GM12878 (cell line): ENCODE data around the gene HERC4. TPM values are rescaled to one million over a fixed set of nuclear protein-coding genes. Genes with fewer than 3 reads are reported as not detected.

ENCODE experiments used
- ATAC-seq: fragments of 200-7000 bp; cut with Tn5 transposase; 3 replicates; pipeline ENCODE4 v1.9.1; 2020; ENCODE audit warnings: mild to moderate bottlenecking, moderate library complexity
- BruUV-seq: library from RNA; stranded (reverse); fragments of 400-500 nt; replicated peaks from 2 replicates; lab custom pipeline; 2021; lab: Mats Ljungman, UMichigan
- CTCF ChIA-PET: fragments of 300-600 bp; sonication (Branson Sonifier 250); formaldehyde crosslinking; extraction: SDS; loops from one replicate; lab custom pipeline; 2021; ENCODE audit warnings: inconsistent platforms; lab: Yijun Ruan, JAX
- POLR2A ChIA-PET: fragments of 350-600 bp; formaldehyde crosslinking; extraction: SDS; loops from one replicate; lab custom pipeline; 2021; ENCODE audit warnings: inconsistent platforms; lab: Charles Lee
- RAD21 ChIA-PET: fragments of 300-600 bp; sonication (Branson Sonifier 250); formaldehyde crosslinking; loops from one replicate; lab custom pipeline; 2023; ENCODE audit warnings: antibody characterized with exemption; ENCODE audit not compliant: unreplicated experiment; lab: Charles Lee
- SMC1A ChIA-PET: fragments of 300-600 bp; sonication (Branson Sonifier 250); formaldehyde crosslinking; loops from one replicate; lab custom pipeline; 2023; ENCODE audit not compliant: unreplicated experiment, uncharacterized antibody; lab: Charles Lee
- DNase-seq: peaks from one replicate; pipeline ENCODE4 v3.0.0-alpha.2; 2011; ENCODE audit warnings: low read depth, low spot score
- FAIRE-seq: peaks from 3 replicates; lab custom pipeline; 2011; peaks lifted over from hg19 to GRCh38; lab: Jason Lieb, UNC
- H2AFZ ChIP-seq: 2 replicates; pipeline ENCODE4 v1.6.0; 2011; ENCODE audit warnings: low read depth, low read length, control low read depth; ENCODE audit not compliant: control insufficient read depth
- H3K27ac ChIP-seq: 2 replicates; pipeline ENCODE4 v1.5.1; 2011; ENCODE audit warnings: control low read depth; ENCODE audit not compliant: control insufficient read depth, insufficient read depth
- H3K27me3 ChIP-seq, 2 experiments: replicated peaks in 1 of 2; 2 replicates each; pipeline versions ENCODE4 v1.6.0 to v1.6.1; 2011; ENCODE audit warnings: low read length in 1 of 2; ENCODE audit not compliant: control insufficient read depth in 2 of 2, insufficient read depth in 2 of 2
- H3K36me3 ChIP-seq, 2 experiments: 2 replicates each; pipeline ENCODE4 v1.5.1; 2011; ENCODE audit warnings: low read length in 1 of 2; ENCODE audit not compliant: control insufficient read depth in 2 of 2, insufficient read depth in 2 of 2
- H3K4me1 ChIP-seq: 2 replicates; pipeline ENCODE4 v1.6.1; 2011; ENCODE audit warnings: mild to moderate bottlenecking, low read length, moderate library complexity, mixed read lengths; ENCODE audit not compliant: control insufficient read depth, insufficient read depth
- H3K4me2 ChIP-seq: 2 replicates; pipeline ENCODE4 v1.6.0; 2011; ENCODE audit warnings: control low read depth; ENCODE audit not compliant: control insufficient read depth, insufficient read depth
- H3K4me3 ChIP-seq: fragments of 200-600 bp; sonication (generic); 2 replicates; pipeline ENCODE4 v1.5.1; 2016
- H3K79me2 ChIP-seq: 2 replicates; pipeline ENCODE4 v1.6.0; 2011; ENCODE audit warnings: low read length; ENCODE audit not compliant: control insufficient read depth, insufficient read depth
- H3K9ac ChIP-seq: 2 replicates; pipeline ENCODE4 v1.8.0; 2011; ENCODE audit warnings: low read length, control low read depth, mixed read lengths; ENCODE audit not compliant: control insufficient read depth, insufficient read depth
- H3K9me3 ChIP-seq: replicated peaks from 3 replicates; pipeline ENCODE4 v1.5.1; 2011; ENCODE audit warnings: mild to moderate bottlenecking, low read length; ENCODE audit not compliant: control insufficient read depth, insufficient read depth
- H4K20me1 ChIP-seq: 2 replicates; pipeline ENCODE4 v1.6.0; 2011; ENCODE audit not compliant: control insufficient read depth, insufficient read depth
- CHD2 ChIP-seq: IDR thresholded peaks from 2 replicates; pipeline ENCODE4 v1.6.1; 2011; ENCODE audit warnings: low read depth, low read length, improper control_type of control experiment, borderline replicate concordance
- POLR2A ChIP-seq: IDR thresholded peaks from 2 replicates; pipeline ENCODE4 v1.6.1; 2011; ENCODE audit warnings: low read depth, mild to moderate bottlenecking, low read length
- RCOR1 ChIP-seq: conservative IDR thresholded peaks from 2 replicates; pipeline ENCODE4 v1.6.1; 2012; ENCODE audit warnings: low read depth, low read length, improper control_type of control experiment
- SP1 ChIP-seq: IDR thresholded peaks from one replicate; pipeline ENCODE4 v1.6.1; 2011; ENCODE audit warnings: low read depth, low read length
- SUPT20H ChIP-seq: IDR thresholded peaks from 2 replicates; pipeline ENCODE4 v1.6.1; 2011; ENCODE audit warnings: low read depth, mild to moderate bottlenecking, low read length, moderate library complexity, borderline replicate concordance; ENCODE audit not compliant: control insufficient read depth
- WGBS: methylation state at CpG from one replicate; pipeline ENCODE4 v1.1.6; 2016; ENCODE audit warnings: low lambda C conversion rate; ENCODE audit not compliant: insufficient replicate concordance, insufficient coverage; ENCODE audit errors: missing lambda C conversion rate; 5-methylcytosine and 5-hydroxymethylcytosine counted together
- in situ Hi-C: fragments of 300-500 bp; cut with MboI; formaldehyde crosslinking; loops from 9 replicates; pipeline ENCODE4 v1.14.3; 2018; ENCODE audit warnings: mixed read lengths
- intact Hi-C: fragments of 100-400 bp; cut with micrococcal nuclease; formaldehyde crosslinking; loops from one replicate; pipeline ENCODE4 v1.14.2; 2022; ENCODE audit not compliant: unreplicated experiment
- polyA plus RNA-seq, 11 experiments: library from polyadenylated mRNA; depleted of rRNA in 4 of 11; unstranded in 6 of 11; stranded (reverse) in 5 of 11; fragments of >200 nt; fragmentation: Nextera tagmentation in 4 of 11; fragmentation: Illumina TruSeq in 1 of 11; extraction: Ambion mirVana in 4 of 11; extraction: Trizol in 1 of 11; gene quantifications; 1 replicate in 1 of 11; 2 replicates in 10 of 11; pipeline versions ENCODE4 v1.2.1 to v1.2.3, GENCODE V29; 2011 to 2016; ENCODE audit warnings: inconsistent platforms in 2 of 11, missing spikeins in 2 of 11, low read depth in 1 of 11
- total RNA-seq, 4 experiments: library from RNA; depleted of rRNA in 3 of 4; stranded (reverse); fragments of >200 nt in 3 of 4; fragmentation: Illumina TruSeq in 1 of 4; extraction: Trizol in 1 of 4; gene quantifications; 2 replicates each; pipeline versions ENCODE4 v1.2.1 to v1.2.3, GENCODE V29; 2013 to 2021
- TF ChIP-seq, protein P1 (sequence below): IDR thresholded peaks from 2 replicates; pipeline ENCODE4 v1.6.1; 2011; ENCODE audit warnings: low read depth, low read length, improper control_type of control experiment, borderline replicate concordance
- TF ChIP-seq, protein P2 (sequence below): fragments of 450-650 bp; IDR thresholded peaks from 2 replicates; pipeline ENCODE4 v1.6.1; 2014; ENCODE audit warnings: mild to moderate bottlenecking
- TF ChIP-seq, protein P3 (sequence below): IDR thresholded peaks from 2 replicates; pipeline ENCODE4 v1.6.1; 2012; ENCODE audit warnings: improper control_type of control experiment, low read depth, low read length; ENCODE audit not compliant: insufficient replicate concordance

HERC4 gene
- total and polyA plus RNA-seq, 10 of the 15 experiments (the other 5 are each of a cell fraction or from before 2014, with no cell fraction given) = 9.7 to 36.8 (median 23.4) TPM

DNA sequence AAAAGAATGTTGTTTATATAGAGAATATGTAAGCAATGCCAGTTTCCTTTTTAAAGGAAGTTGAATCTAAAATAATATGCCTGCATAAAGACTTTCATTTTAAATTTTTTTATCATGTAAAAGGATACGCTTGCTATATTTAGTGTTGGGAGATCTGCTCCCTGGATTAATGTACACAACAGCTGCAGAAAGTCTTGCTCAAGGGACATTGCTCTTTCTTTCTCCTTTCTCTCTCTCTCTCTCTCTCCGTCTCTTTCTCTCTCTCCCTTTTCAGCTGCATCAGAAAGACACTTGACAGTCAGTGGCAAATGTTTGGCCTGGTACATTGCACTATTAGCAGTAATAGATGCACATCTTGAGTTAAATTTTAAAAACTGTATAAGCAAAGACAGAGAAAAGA lies 34.9 kb upstream of the HERC4 start:
- TF ChIP-seq CHD2 = no peak
- TF ChIP-seq SP1 = no peak
- TF ChIP-seq, protein P1, sequence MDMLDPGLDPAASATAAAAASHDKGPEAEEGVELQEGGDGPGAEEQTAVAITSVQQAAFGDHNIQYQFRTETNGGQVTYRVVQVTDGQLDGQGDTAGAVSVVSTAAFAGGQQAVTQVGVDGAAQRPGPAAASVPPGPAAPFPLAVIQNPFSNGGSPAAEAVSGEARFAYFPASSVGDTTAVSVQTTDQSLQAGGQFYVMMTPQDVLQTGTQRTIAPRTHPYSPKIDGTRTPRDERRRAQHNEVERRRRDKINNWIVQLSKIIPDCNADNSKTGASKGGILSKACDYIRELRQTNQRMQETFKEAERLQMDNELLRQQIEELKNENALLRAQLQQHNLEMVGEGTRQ = no peak
- TF ChIP-seq, protein P2, sequence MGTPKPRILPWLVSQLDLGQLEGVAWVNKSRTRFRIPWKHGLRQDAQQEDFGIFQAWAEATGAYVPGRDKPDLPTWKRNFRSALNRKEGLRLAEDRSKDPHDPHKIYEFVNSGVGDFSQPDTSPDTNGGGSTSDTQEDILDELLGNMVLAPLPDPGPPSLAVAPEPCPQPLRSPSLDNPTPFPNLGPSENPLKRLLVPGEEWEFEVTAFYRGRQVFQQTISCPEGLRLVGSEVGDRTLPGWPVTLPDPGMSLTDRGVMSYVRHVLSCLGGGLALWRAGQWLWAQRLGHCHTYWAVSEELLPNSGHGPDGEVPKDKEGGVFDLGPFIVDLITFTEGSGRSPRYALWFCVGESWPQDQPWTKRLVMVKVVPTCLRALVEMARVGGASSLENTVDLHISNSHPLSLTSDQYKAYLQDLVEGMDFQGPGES = no peak
- TF ChIP-seq, protein P3, sequence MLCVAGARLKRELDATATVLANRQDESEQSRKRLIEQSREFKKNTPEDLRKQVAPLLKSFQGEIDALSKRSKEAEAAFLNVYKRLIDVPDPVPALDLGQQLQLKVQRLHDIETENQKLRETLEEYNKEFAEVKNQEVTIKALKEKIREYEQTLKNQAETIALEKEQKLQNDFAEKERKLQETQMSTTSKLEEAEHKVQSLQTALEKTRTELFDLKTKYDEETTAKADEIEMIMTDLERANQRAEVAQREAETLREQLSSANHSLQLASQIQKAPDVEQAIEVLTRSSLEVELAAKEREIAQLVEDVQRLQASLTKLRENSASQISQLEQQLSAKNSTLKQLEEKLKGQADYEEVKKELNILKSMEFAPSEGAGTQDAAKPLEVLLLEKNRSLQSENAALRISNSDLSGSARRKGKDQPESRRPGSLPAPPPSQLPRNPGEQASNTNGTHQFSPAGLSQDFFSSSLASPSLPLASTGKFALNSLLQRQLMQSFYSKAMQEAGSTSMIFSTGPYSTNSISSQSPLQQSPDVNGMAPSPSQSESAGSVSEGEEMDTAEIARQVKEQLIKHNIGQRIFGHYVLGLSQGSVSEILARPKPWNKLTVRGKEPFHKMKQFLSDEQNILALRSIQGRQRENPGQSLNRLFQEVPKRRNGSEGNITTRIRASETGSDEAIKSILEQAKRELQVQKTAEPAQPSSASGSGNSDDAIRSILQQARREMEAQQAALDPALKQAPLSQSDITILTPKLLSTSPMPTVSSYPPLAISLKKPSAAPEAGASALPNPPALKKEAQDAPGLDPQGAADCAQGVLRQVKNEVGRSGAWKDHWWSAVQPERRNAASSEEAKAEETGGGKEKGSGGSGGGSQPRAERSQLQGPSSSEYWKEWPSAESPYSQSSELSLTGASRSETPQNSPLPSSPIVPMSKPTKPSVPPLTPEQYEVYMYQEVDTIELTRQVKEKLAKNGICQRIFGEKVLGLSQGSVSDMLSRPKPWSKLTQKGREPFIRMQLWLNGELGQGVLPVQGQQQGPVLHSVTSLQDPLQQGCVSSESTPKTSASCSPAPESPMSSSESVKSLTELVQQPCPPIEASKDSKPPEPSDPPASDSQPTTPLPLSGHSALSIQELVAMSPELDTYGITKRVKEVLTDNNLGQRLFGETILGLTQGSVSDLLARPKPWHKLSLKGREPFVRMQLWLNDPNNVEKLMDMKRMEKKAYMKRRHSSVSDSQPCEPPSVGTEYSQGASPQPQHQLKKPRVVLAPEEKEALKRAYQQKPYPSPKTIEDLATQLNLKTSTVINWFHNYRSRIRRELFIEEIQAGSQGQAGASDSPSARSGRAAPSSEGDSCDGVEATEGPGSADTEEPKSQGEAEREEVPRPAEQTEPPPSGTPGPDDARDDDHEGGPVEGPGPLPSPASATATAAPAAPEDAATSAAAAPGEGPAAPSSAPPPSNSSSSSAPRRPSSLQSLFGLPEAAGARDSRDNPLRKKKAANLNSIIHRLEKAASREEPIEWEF = no peak
- no peak for TF ChIP-seq SUPT20H
- no peak for TF ChIP-seq POLR2A
- no peak for TF ChIP-seq RCOR1
- BruUV-seq = no TSS peak
- no peak for DNase-seq
- in situ Hi-C loops = no loop called here
- no peak for FAIRE-seq
- 85% methylated on average over 2 of the region's 2 CpGs for whole genome bisulfite sequencing
- ChIA-PET RAD21 (no interaction called here), CTCF (interaction anchor here (1.0 to 1.5 kb wide), 3 partner anchors 9 to 47 kb away, joined by 3 to 8 read pairs (median 5); no protein-coding TSS in a partner anchor), POLR2A (interaction anchor here (0.6 kb wide), 1 partner anchor 19 kb away, joined by 11 read pairs; no protein-coding TSS in a partner anchor), SMC1A (interaction anchor here (0.7 to 1.5 kb wide), 4 partner anchors 9 to 133 kb away, joined by 3 to 4 read pairs (median 3); no protein-coding TSS in a partner anchor)
- no peak overlapping the region for H3K4me2 ChIP-seq
- no peaks in the 10 kb centered on the region for H4K20me1 ChIP-seq
- no peak for ATAC-seq
- H3K79me2 ChIP-seq = no peaks in the 10 kb centered on the region
- no peak overlapping the region for H2AFZ ChIP-seq
- no peak overlapping the region for H3K27ac ChIP-seq
- H3K27me3 ChIP-seq = no peaks in the 10 kb centered on the region
- no peak overlapping the region for H3K9ac ChIP-seq
- H3K4me3 ChIP-seq = no peak overlapping the region
- H3K36me3 ChIP-seq = no peaks in the 10 kb centered on the region
- intact Hi-C loops = no loop called here
- H3K4me1 ChIP-seq = no peaks in the 10 kb centered on the region
- no peaks in the 10 kb centered on the region for H3K9me3 ChIP-seq
